ENCODE data around the gene TFRC.

GRCh38 chr3:196096382-196096953 lies 14.6 kb upstream of the TFRC start:
- TF ChIP-seq GATA3 (IDR thresholded peaks at IDR 0.05; ENCODE audit: low read depth, low read length) = no peak
- no peak for TF ChIP-seq GATA2 (IDR thresholded peaks at IDR 0.05; ENCODE audit: low read depth, low read length)
